Cardiac muscle cell (in vitro differentiated cells and primary cell): ENCODE data around the gene WDR1. TPM values are rescaled to one million over a fixed set of nuclear protein-coding genes. Genes with fewer than 3 reads are reported as not detected.
A peak's percentile ranks its signal among the peaks of the same experiment; 100 is the strongest.

Experiments used
- DNase-seq, 2 donors: peaks; one replicate each; pipeline versions ENCODE4 v3.0.0 to v3.0.0-alpha.2; 2010 to 2017; ENCODE audit warnings: low read depth in 1 of 2, low spot score in 1 of 2
- H3K27ac ChIP-seq: fragments of 200-600 bp; sonication (generic); 2 replicates; pipeline ENCODE4 v1.5.1; 2016
- H3K27me3 ChIP-seq: fragments of 200-600 bp; sonication (generic); 2 replicates; pipeline ENCODE4 v1.6.0; 2016; ENCODE audit warnings: control low read depth
- H3K36me3 ChIP-seq: fragments of 200-600 bp; sonication (generic); 2 replicates; pipeline ENCODE4 v1.5.1; 2016; ENCODE audit warnings: control low read depth
- H3K4me1 ChIP-seq: fragments of 200-600 bp; sonication (generic); 2 replicates; pipeline ENCODE4 v1.8.1; 2017; ENCODE audit warnings: low read depth, mild to moderate bottlenecking, mixed run types
- H3K4me3 ChIP-seq: fragments of 200-600 bp; sonication (generic); 2 replicates; pipeline ENCODE4 v1.5.1; 2016; ENCODE audit warnings: mild to moderate bottlenecking
- H3K9me3 ChIP-seq: fragments of 200-600 bp; sonication (generic); 2 replicates; pipeline ENCODE4 v1.5.1; 2017; ENCODE audit warnings: low read depth, mild to moderate bottlenecking, control low read depth
- CTCF ChIP-seq: IDR thresholded peaks from 2 replicates; pipeline ENCODE4 v1.5.1; 2012; ENCODE audit warnings: low read depth, mild to moderate bottlenecking, low read length
- polyA plus RNA-seq: library from polyadenylated mRNA; unstranded; fragments of >200 nt; fragmentation: Nextera tagmentation; extraction: Ambion mirVana; gene quantifications from 2 replicates; pipeline ENCODE4 v1.2.1, GENCODE V29; 2016
- total RNA-seq: library from RNA; depleted of rRNA; stranded (reverse); fragments of >200 nt; gene quantifications from 2 replicates; pipeline ENCODE4 v1.2.3, GENCODE V29; 2016

WDR1 gene
- total and polyA plus RNA-seq, 2 experiments from 2014 or later, result 198 to 347 TPM

- Histone ChIP-seq H3K27ac (no peak overlapping the region), H3K27me3 (no peaks in the 10 kb centered on the region), H3K36me3 (peaks cover 45% of the 10 kb centered on the region), H3K9me3 (no peaks in the 10 kb centered on the region), H3K4me3 (no peak overlapping the region), H3K4me1 (peaks cover 67% of the 10 kb centered on the region)
- DNase-seq, result no peak
- TF ChIP-seq CTCF, result no peak
These were observed 18.5 kb downstream of the WDR1 start for GRCh38 chr4:10097906-10098779.

GRCh38 chr4:10096978-10097335 lies 19.6 kb downstream of the WDR1 start:
- DNase-seq, result no peak
- Histone ChIP-seq H3K9me3 (no peaks in the 10 kb centered on the region), H3K4me3 (no peak overlapping the region), H3K27ac (peak overlapping the region; percentile 97), H3K36me3 (peaks cover 45% of the 10 kb centered on the region), H3K4me1 (peaks cover 67% of the 10 kb centered on the region), H3K27me3 (no peaks in the 10 kb centered on the region)
- no peak for TF ChIP-seq CTCF

GRCh38 chr4:10096201-10096977 lies 20.2 kb downstream of the WDR1 start:
- no peak for TF ChIP-seq CTCF
- Histone ChIP-seq H3K27ac (peak overlapping the region; percentile 97), H3K4me3 (no peak overlapping the region), H3K4me1 (peaks cover 67% of the 10 kb centered on the region), H3K9me3 (no peaks in the 10 kb centered on the region), H3K27me3 (no peaks in the 10 kb centered on the region), H3K36me3 (peaks cover 49% of the 10 kb centered on the region)
- peak in 1 of 2 donors; percentile 89 for DNase-seq

- Histone ChIP-seq H3K9me3 (no peaks in the 10 kb centered on the region), H3K4me3 (no peak overlapping the region), H3K27me3 (no peaks in the 10 kb centered on the region), H3K36me3 (peaks cover 57% of the 10 kb centered on the region), H3K4me1 (peaks cover 64% of the 10 kb centered on the region), H3K27ac (peak overlapping the region; percentile 97)
- no peak for DNase-seq
- TF ChIP-seq CTCF, result no peak
These were observed 21.2 kb downstream of the WDR1 start for GRCh38 chr4:10095296-10095991.

- peaks cover 58% of the 10 kb centered on the region for H3K4me1 ChIP-seq
- TF ChIP-seq CTCF, result no peak
- H3K27ac ChIP-seq, result peak overlapping the region; percentile 97
These were observed 21.8 kb downstream of the WDR1 start for GRCh38 chr4:10094841-10095240.

More at GRCh38 chr4:10094841-10095240, 21.8 kb downstream of the WDR1 start:
- no peaks in the 10 kb centered on the region for H3K27me3 ChIP-seq
- peaks cover 61% of the 10 kb centered on the region for H3K36me3 ChIP-seq
- H3K4me3 ChIP-seq, result no peak overlapping the region
- DNase-seq, result no peak
- no peaks in the 10 kb centered on the region for H3K9me3 ChIP-seq
